GM12801 (cell line): ENCODE data around the gene NUP98.

ENCODE experiments used
- TF ChIP-seq, protein P1 (sequence below): IDR thresholded peaks from one replicate; pipeline ENCODE4 v1.5.1; 2011; ENCODE audit warnings: control low read depth; ENCODE audit not compliant: insufficient read length; ENCODE audit errors: extremely low read depth

Gene NUP98

DNA sequence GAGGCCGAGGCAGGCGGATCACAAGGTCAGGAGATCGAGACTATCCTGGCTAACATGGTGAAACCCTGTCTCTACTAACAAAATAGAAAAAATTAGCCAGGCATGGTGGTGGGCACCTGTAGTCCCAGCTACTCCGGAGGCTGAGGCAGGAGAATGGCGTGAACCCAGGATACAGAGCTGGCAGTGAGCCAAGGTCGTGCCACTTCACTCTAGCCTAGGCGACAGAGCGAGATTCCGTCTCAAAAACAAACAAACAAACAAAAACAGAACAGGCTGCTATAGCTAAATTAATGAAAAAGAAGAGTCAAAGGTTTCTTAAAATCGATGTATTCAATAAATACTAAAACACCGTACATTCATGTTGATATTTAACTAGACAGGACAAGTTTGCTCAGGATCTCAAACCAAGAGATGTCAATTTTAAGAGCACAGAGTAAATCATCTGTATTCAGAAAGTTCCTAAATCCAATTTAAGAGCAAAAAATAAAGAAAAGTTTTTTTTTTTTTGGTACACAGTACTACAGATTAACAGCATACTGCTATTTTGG lies 59.9 kb downstream of the NUP98 start:
- TF ChIP-seq, protein P1, sequence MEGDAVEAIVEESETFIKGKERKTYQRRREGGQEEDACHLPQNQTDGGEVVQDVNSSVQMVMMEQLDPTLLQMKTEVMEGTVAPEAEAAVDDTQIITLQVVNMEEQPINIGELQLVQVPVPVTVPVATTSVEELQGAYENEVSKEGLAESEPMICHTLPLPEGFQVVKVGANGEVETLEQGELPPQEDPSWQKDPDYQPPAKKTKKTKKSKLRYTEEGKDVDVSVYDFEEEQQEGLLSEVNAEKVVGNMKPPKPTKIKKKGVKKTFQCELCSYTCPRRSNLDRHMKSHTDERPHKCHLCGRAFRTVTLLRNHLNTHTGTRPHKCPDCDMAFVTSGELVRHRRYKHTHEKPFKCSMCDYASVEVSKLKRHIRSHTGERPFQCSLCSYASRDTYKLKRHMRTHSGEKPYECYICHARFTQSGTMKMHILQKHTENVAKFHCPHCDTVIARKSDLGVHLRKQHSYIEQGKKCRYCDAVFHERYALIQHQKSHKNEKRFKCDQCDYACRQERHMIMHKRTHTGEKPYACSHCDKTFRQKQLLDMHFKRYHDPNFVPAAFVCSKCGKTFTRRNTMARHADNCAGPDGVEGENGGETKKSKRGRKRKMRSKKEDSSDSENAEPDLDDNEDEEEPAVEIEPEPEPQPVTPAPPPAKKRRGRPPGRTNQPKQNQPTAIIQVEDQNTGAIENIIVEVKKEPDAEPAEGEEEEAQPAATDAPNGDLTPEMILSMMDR: no peak

GRCh38 chr11:3736816-3737215 lies 60.5 kb downstream of the NUP98 start:
- TF ChIP-seq, protein P1: no peak

- TF ChIP-seq, protein P1: no peak
Measured at GRCh38 chr11:3735827-3736226, 61.5 kb downstream of the NUP98 start.

- TF ChIP-seq, protein P1: no peak
Measured at GRCh38 chr11:3732671-3733436, 64.5 kb downstream of the NUP98 start.

DNA sequence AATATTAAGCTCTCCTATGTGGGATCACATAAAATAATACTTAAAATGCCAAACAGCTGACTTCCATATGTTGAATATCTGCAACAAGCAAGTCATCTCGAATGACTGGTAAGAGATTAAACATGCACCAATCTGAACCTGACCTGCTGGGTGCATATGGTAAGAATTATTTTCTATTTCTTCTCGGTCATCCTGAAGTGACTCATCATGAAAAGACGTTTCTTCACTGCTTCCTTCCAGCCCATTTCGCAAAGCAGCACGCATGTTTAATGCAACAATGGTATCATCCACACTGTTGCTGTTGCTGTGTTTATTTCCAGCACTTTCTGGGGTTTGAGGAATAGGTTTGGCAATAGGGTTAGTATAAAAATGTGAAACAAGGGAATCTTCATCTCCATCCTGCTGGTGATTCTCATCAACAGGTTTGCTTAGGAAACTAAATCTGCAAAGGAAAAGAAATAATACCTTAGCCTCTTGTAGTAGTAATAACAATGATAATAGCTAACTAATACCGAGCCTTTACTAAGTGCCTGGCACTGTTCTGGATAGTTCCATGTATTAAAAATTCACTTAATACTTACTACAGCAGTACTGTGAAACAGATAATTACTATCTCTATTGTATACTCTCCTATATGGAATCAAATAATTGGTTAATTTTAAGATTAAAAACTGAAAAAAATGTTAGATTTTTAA lies 74.2 kb downstream of the NUP98 start:
- TF ChIP-seq, protein P1: no peak

GRCh38 chr11:3722100-3722499 lies 75.3 kb downstream of the NUP98 start:
- TF ChIP-seq, protein P1: no peak

GRCh38 chr11:3720997-3721396 lies 76.4 kb downstream of the NUP98 start:
- TF ChIP-seq, protein P1: no peak
